KMS-11 (cell line): ENCODE results near the gene CPED1.
"Not testable (repeated sequence)": the region's sequence is repeated elsewhere in the genome, so short reads cannot be mapped to it uniquely, and the experiment has no call there.

Source experiments
- H2AFZ ChIP-seq: fragments of 200-600 bp; sonication (generic); 2 replicates; pipeline ENCODE4 v1.6.1; 2016; ENCODE audit warnings: antibody characterized with exemption, mixed run types, low read depth
- H3K27ac ChIP-seq: fragments of 200-600 bp; sonication (generic); 2 replicates; pipeline ENCODE4 v1.6.1; 2016; ENCODE audit warnings: mild to moderate bottlenecking, mixed run types
- H3K27me3 ChIP-seq: fragments of 200-600 bp; sonication (generic); 2 replicates; pipeline ENCODE4 v1.6.1; 2017; ENCODE audit warnings: mild to moderate bottlenecking, low read depth, mixed run types, moderate library complexity; ENCODE audit not compliant: insufficient read depth
- H3K36me3 ChIP-seq: fragments of 200-600 bp; sonication (generic); 2 replicates; pipeline ENCODE4 v1.6.1; 2017; ENCODE audit warnings: mild to moderate bottlenecking, mixed run types; ENCODE audit not compliant: insufficient read depth
- H3K4me1 ChIP-seq: fragments of 200-600 bp; sonication (generic); 2 replicates; pipeline ENCODE4 v1.6.1; 2016; ENCODE audit warnings: mild to moderate bottlenecking, low read depth, mixed run types; ENCODE audit not compliant: poor library complexity, severe bottlenecking
- H3K4me2 ChIP-seq: fragments of 200-600 bp; sonication (generic); 2 replicates; pipeline ENCODE4 v1.7.0; 2016; ENCODE audit warnings: mild to moderate bottlenecking, mixed run types
- H3K4me3 ChIP-seq: fragments of 200-600 bp; sonication (generic); IDR thresholded peaks from 2 replicates; pipeline ENCODE4 v1.6.1; 2017; ENCODE audit warnings: low read depth, low read length, mixed read lengths; ENCODE audit not compliant: insufficient read depth
- H3K79me2 ChIP-seq: fragments of 200-600 bp; sonication (generic); 2 replicates; pipeline ENCODE4 v1.6.1; 2016; ENCODE audit warnings: low read depth, mixed run types; ENCODE audit not compliant: insufficient read depth
- H3K9ac ChIP-seq: fragments of 200-600 bp; sonication (generic); 2 replicates; pipeline ENCODE4 v1.6.1; 2016; ENCODE audit warnings: mild to moderate bottlenecking, mixed run types
- H4K20me1 ChIP-seq: fragments of 200-600 bp; sonication (generic); 2 replicates; pipeline ENCODE4 v1.6.1; 2016; ENCODE audit warnings: mild to moderate bottlenecking, mixed run types; ENCODE audit not compliant: insufficient read depth
- TF ChIP-seq, protein P1 (sequence below): fragments of 200-600 bp; sonication (generic); conservative IDR thresholded peaks from 2 replicates; pipeline ENCODE4 v1.6.1; 2017; ENCODE audit warnings: low read depth, mild to moderate bottlenecking, antibody characterized with exemption, low read length, moderate library complexity, mixed read lengths

The CPED1 gene

DNA sequence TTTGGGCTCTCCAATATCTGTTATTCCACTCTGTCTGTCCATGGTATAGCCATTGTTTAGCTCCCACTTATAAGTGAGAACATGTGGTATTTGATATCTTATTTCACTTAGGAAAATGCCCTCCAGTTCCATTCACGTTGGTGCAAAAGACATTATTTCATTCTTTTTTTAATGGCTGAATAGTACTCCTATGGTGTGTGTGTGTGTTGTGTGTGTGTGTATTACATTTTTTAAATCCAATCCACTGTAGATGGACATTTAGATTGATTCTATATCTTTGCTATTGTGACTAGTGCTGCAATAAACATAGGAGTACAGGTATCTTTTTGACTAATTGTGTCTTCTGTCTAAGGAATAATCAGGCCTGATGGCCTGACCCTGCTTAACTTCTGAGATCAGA is 7.4 kb upstream of the CPED1 start:
- Histone ChIP-seq H3K9ac (no peak overlapping the region), H3K4me1 (peaks cover 17% of the 10 kb centered on the region), H3K79me2 (no peaks in the 10 kb centered on the region), H3K36me3 (no peaks in the 10 kb centered on the region), H2AFZ (no peak overlapping the region), H3K27me3 (no peaks in the 10 kb centered on the region), H3K27ac (no peak overlapping the region), H4K20me1 (no peaks in the 10 kb centered on the region), H3K4me3 (no peak overlapping the region), H3K4me2 (no peak overlapping the region)
- TF ChIP-seq, protein P1, sequence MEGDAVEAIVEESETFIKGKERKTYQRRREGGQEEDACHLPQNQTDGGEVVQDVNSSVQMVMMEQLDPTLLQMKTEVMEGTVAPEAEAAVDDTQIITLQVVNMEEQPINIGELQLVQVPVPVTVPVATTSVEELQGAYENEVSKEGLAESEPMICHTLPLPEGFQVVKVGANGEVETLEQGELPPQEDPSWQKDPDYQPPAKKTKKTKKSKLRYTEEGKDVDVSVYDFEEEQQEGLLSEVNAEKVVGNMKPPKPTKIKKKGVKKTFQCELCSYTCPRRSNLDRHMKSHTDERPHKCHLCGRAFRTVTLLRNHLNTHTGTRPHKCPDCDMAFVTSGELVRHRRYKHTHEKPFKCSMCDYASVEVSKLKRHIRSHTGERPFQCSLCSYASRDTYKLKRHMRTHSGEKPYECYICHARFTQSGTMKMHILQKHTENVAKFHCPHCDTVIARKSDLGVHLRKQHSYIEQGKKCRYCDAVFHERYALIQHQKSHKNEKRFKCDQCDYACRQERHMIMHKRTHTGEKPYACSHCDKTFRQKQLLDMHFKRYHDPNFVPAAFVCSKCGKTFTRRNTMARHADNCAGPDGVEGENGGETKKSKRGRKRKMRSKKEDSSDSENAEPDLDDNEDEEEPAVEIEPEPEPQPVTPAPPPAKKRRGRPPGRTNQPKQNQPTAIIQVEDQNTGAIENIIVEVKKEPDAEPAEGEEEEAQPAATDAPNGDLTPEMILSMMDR = no peak

DNA sequence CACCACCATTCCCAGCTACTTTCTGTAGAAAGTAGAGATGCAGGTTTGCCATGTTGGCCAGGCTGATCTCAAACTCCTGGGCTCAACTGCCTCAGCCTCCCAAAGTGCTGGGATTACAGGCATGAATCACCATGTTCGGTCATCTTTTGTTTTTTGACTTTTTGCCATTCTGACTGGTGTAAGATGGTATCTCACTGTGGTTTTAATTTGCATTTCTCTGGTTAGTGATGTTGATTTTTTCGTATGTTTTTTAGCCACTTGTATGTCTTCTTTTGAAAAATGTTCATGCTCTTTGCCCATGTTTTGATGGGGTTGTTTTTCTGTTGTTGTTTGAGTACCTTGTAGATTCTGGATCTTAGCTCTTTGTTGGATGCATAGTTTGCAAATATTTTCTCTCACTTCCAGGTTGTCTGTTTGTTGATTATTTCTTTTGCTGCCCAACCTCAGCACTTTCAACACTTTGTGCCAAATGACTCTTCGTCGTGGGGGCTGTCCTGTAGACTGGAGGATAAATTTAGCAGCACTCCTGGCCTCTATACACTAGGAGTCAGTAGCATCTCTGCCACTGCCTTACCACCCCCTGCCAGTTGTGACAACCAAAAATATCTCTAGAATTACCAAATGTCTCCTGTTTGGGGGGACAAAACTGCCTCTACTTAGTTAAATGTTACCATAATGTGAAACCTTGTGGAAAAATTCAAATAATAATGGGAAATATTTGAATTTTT is 6.5 kb upstream of the CPED1 start:
- H3K9ac ChIP-seq = no peak overlapping the region
- H3K79me2 ChIP-seq = no peaks in the 10 kb centered on the region
- no peak overlapping the region for H3K4me2 ChIP-seq
- H3K4me1 ChIP-seq = peaks cover 17% of the 10 kb centered on the region
- H3K4me3 ChIP-seq = no peak overlapping the region
- no peaks in the 10 kb centered on the region for H3K27me3 ChIP-seq
- no peak overlapping the region for H2AFZ ChIP-seq
- TF ChIP-seq, protein P1 = no peak
- H3K27ac ChIP-seq = no peak overlapping the region
- no peaks in the 10 kb centered on the region for H3K36me3 ChIP-seq
- no peaks in the 10 kb centered on the region for H4K20me1 ChIP-seq

DNA sequence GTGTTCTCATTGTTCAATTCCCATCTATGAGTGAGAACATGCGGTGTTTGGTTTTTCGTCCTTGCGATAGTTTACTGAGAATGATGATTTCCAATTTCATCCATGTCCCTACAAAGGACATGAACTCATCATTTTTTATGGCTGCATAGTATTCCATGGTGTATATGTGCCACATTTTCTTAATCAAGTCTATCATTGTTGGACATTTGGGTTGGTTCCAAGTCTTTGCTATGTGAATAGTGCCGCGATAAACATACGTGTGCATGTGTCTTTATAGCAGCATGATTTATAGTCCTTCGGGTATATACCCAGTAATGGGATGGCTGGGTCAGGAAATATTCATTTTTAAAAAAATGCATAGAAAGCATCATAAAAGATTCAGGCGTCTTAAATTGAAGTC is 4.9 kb upstream of the CPED1 start:
- H3K9ac ChIP-seq, H3K4me2 ChIP-seq, H3K27ac ChIP-seq, H3K36me3 ChIP-seq, H3K79me2 ChIP-seq, H3K4me3 ChIP-seq, H3K27me3 ChIP-seq, H4K20me1 ChIP-seq, H2AFZ ChIP-seq: not testable (repeated sequence)
- peaks cover 22% of the 10 kb centered on the region for H3K4me1 ChIP-seq

DNA sequence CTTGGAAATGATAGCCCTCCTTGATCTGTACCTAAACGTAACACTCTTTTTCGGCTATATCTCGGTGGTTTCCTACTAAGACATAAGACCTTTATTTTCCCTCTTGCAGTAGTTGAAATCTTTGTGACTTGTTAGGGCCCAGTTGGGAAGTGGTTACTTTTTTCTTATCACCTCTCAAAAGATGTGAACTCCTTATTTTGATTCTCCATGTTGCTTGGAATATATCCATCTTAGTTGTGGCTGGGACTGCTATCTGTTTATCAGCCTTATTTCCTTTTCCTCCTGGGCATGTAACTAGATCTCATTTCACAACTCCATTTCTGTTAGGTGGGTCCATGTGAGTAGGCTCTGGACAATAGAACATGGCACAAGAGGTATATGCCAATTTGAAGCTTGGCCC is 4.1 kb upstream of the CPED1 start:
- H3K9ac ChIP-seq = no peak overlapping the region
- H3K36me3 ChIP-seq = no peaks in the 10 kb centered on the region
- no peak overlapping the region for H2AFZ ChIP-seq
- H3K4me1 ChIP-seq = peaks cover 29% of the 10 kb centered on the region
- TF ChIP-seq, protein P1 = no peak
- H3K4me2 ChIP-seq = no peak overlapping the region
- no peaks in the 10 kb centered on the region for H3K79me2 ChIP-seq
- H4K20me1 ChIP-seq = no peaks in the 10 kb centered on the region
- H3K27me3 ChIP-seq = no peaks in the 10 kb centered on the region; the same call in 1 of the 2 replicates
- H3K27ac ChIP-seq = no peak overlapping the region
- no peak overlapping the region for H3K4me3 ChIP-seq

DNA sequence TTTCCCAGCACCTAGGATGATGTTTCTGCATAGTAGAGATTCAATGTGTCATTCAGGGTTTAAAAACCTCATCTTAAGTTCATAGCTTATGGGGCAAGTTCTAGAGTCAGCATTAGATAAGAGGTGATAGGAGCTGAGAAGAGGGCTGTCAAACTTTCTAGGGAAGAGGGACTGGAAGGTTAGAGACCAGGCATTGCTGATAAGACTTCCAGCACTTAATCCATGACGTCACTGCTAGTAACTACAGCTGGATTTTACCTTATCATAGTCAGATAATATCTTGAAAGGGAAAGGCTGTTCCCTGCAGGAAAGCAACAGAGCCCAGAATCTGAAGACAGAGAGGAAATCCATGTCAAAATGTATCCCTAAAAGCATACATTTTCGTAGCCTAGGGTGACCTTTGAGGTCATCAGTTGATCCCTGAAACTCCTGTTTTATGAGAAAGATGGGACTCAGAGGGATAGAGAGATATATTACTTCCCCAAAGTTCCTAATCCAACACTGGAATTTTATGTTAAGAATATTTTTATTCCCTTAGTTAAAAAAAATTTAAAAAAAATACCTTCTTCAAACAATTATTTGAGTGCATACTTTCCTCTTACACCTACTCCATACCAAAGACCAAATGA is 3.3 kb upstream of the CPED1 start:
- peaks cover 37% of the 10 kb centered on the region for H3K4me1 ChIP-seq
- TF ChIP-seq, protein P1 = no peak
- no peak overlapping the region for H3K4me3 ChIP-seq
- no peak overlapping the region for H3K9ac ChIP-seq
- no peaks in the 10 kb centered on the region for H3K79me2 ChIP-seq
- no peaks in the 10 kb centered on the region for H4K20me1 ChIP-seq
- no peak overlapping the region for H3K27ac ChIP-seq
- H3K36me3 ChIP-seq = no peaks in the 10 kb centered on the region
- no peak overlapping the region for H2AFZ ChIP-seq
- no peaks in the 10 kb centered on the region; the same call in 1 of the 2 replicates for H3K27me3 ChIP-seq
- no peak overlapping the region for H3K4me2 ChIP-seq
